Liver (tissue), 3 donors: ENCODE data around the gene PPY.

Experiments used
- EGR1 ChIP-seq, 2 donors: IDR thresholded peaks; 2 replicates each; pipeline ENCODE4 v1.6.1; 2016 to 2018; ENCODE audit warnings: antibody characterized with exemption in 2 of 2, low read depth in 2 of 2
- GABPA ChIP-seq, 2 donors: IDR thresholded peaks in 1 of 2; conservative IDR thresholded peaks in 1 of 2; 2 replicates each; pipeline ENCODE4 v1.6.1; 2016; ENCODE audit warnings: antibody characterized with exemption in 2 of 2, mild to moderate bottlenecking in 1 of 2, moderate library complexity in 1 of 2
- JUND ChIP-seq, 2 donors: IDR thresholded peaks; 2 replicates each; pipeline ENCODE4 v1.6.1; 2016; ENCODE audit warnings: antibody characterized with exemption in 2 of 2
- NR2F2 ChIP-seq: IDR thresholded peaks from 2 replicates; pipeline ENCODE4 v1.6.1; 2016; ENCODE audit warnings: antibody characterized with exemption
- RAD21 ChIP-seq, 2 donors: IDR thresholded peaks; 2 replicates each; pipeline ENCODE4 v1.6.1; 2016; ENCODE audit warnings: antibody characterized with exemption in 2 of 2, mild to moderate bottlenecking in 2 of 2
- SP1 ChIP-seq: IDR thresholded peaks from 2 replicates; pipeline ENCODE4 v1.6.1; 2018; ENCODE audit warnings: antibody characterized with exemption, mild to moderate bottlenecking
- YY1 ChIP-seq: IDR thresholded peaks from 2 replicates; pipeline ENCODE4 v1.6.1; 2016; ENCODE audit warnings: antibody characterized with exemption, mild to moderate bottlenecking
- TF ChIP-seq, protein P1 (sequence below): fragments of 150-350 bp; IDR thresholded peaks from 2 replicates; pipeline ENCODE4 v1.5.1; 2017; ENCODE audit warnings: improper control_type of control experiment, low read depth, low read length; ENCODE audit not compliant: missing input control
- TF ChIP-seq, protein P2 (sequence below): IDR thresholded peaks from 2 replicates; pipeline ENCODE4 v1.6.1; 2016; ENCODE audit warnings: antibody characterized with exemption
- TF ChIP-seq, protein P3 (sequence below): IDR thresholded peaks from 2 replicates; pipeline ENCODE4 v1.6.1; 2016; ENCODE audit warnings: antibody characterized with exemption
- TF ChIP-seq, protein P4 (sequence below): IDR thresholded peaks from 2 replicates; pipeline ENCODE4 v1.6.1; 2016; ENCODE audit warnings: antibody characterized with exemption, mild to moderate bottlenecking
- donor health status: healthy.
- donor health status: healthy.

DNA sequence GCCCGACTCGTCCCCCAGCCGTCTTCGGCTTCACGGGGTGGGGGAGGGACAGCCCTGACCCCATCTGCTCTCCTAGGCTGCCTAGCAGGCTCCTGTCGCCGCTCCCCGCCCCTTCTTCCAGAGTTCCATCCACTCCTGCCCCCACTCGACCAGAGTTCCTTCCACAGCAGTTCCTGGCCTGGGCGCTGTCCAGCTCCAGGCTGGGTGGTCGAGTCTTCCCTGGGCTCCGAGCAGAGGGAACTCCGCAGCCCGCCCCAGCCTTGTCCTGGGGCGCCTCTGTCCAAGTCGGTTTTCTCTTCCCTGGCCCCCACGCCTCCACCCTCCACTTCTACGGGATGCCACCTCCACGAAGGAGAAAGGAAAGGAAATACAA, 10.1 kb upstream of the PPY start:
- TF ChIP-seq, protein P1, sequence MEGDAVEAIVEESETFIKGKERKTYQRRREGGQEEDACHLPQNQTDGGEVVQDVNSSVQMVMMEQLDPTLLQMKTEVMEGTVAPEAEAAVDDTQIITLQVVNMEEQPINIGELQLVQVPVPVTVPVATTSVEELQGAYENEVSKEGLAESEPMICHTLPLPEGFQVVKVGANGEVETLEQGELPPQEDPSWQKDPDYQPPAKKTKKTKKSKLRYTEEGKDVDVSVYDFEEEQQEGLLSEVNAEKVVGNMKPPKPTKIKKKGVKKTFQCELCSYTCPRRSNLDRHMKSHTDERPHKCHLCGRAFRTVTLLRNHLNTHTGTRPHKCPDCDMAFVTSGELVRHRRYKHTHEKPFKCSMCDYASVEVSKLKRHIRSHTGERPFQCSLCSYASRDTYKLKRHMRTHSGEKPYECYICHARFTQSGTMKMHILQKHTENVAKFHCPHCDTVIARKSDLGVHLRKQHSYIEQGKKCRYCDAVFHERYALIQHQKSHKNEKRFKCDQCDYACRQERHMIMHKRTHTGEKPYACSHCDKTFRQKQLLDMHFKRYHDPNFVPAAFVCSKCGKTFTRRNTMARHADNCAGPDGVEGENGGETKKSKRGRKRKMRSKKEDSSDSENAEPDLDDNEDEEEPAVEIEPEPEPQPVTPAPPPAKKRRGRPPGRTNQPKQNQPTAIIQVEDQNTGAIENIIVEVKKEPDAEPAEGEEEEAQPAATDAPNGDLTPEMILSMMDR: no peak
- TF ChIP-seq, protein P2, sequence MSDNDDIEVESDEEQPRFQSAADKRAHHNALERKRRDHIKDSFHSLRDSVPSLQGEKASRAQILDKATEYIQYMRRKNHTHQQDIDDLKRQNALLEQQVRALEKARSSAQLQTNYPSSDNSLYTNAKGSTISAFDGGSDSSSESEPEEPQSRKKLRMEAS: no peak
- TF ChIP-seq, protein P3, sequence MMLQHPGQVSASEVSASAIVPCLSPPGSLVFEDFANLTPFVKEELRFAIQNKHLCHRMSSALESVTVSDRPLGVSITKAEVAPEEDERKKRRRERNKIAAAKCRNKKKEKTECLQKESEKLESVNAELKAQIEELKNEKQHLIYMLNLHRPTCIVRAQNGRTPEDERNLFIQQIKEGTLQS: no peak
- TF ChIP-seq GABPA (IDR thresholded peaks at IDR 0.05 in 1 of 2, conservative IDR thresholded peaks at IDR 0.05 in 1 of 2): no peak
- no peak for TF ChIP-seq JUND (IDR thresholded peaks at IDR 0.05)
- TF ChIP-seq, protein P4, sequence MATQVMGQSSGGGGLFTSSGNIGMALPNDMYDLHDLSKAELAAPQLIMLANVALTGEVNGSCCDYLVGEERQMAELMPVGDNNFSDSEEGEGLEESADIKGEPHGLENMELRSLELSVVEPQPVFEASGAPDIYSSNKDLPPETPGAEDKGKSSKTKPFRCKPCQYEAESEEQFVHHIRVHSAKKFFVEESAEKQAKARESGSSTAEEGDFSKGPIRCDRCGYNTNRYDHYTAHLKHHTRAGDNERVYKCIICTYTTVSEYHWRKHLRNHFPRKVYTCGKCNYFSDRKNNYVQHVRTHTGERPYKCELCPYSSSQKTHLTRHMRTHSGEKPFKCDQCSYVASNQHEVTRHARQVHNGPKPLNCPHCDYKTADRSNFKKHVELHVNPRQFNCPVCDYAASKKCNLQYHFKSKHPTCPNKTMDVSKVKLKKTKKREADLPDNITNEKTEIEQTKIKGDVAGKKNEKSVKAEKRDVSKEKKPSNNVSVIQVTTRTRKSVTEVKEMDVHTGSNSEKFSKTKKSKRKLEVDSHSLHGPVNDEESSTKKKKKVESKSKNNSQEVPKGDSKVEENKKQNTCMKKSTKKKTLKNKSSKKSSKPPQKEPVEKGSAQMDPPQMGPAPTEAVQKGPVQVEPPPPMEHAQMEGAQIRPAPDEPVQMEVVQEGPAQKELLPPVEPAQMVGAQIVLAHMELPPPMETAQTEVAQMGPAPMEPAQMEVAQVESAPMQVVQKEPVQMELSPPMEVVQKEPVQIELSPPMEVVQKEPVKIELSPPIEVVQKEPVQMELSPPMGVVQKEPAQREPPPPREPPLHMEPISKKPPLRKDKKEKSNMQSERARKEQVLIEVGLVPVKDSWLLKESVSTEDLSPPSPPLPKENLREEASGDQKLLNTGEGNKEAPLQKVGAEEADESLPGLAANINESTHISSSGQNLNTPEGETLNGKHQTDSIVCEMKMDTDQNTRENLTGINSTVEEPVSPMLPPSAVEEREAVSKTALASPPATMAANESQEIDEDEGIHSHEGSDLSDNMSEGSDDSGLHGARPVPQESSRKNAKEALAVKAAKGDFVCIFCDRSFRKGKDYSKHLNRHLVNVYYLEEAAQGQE: no peak
- TF ChIP-seq YY1: no peak
- no peak for TF ChIP-seq NR2F2
- TF ChIP-seq SP1: no peak
- TF ChIP-seq RAD21 (IDR thresholded peaks at IDR 0.05): no peak
- TF ChIP-seq EGR1 (IDR thresholded peaks at IDR 0.05; ENCODE audit: low read depth in 2 of 2): no peak
